HepG2 (cell line): ENCODE data around the gene HEPHL1. TPM values are rescaled to one million over a fixed set of nuclear protein-coding genes. Genes with fewer than 3 reads are reported as not detected.

Source experiments
- ATF7-NPFF ChIP-seq: sonication (generic); formaldehyde crosslinking; IDR thresholded peaks from 2 replicates; pipeline ENCODE4 v1.8.1; 2023; ENCODE audit warnings: mild to moderate bottlenecking, low read depth, missing genetic modification reagents, moderate library complexity
- CENPT ChIP-seq: sonication (generic); formaldehyde crosslinking; IDR thresholded peaks from 2 replicates; pipeline ENCODE4 v1.8.0; 2022; ENCODE audit warnings: low read depth, mild to moderate bottlenecking, moderate library complexity, missing genetic modification reagents
- GRHL1 ChIP-seq: sonication (generic); formaldehyde crosslinking; conservative IDR thresholded peaks from 2 replicates; pipeline ENCODE4 v1.8.0; 2022; ENCODE audit warnings: missing genetic modification reagents
- KMT2B ChIP-seq: IDR thresholded peaks from 2 replicates; pipeline ENCODE4 v1.6.1; 2016; ENCODE audit warnings: missing genetic modification reagents, missing compliant biosample characterization
- NONO ChIP-seq, 2 experiments: fragments of 450-650 bp in 1 of 2; sonication (generic) in 1 of 2; formaldehyde crosslinking in 1 of 2; IDR thresholded peaks in 1 of 2; conservative IDR thresholded peaks in 1 of 2; 2 replicates each; pipeline versions ENCODE4 v1.6.1 to v1.8.0; 2017 to 2022; ENCODE audit warnings: mild to moderate bottlenecking in 1 of 2, missing genetic modification reagents in 1 of 2, moderate library complexity in 1 of 2
- PHF5A ChIP-seq: IDR thresholded peaks from one replicate; pipeline ENCODE4 v1.6.1; 2018; ENCODE audit warnings: low read depth, missing genetic modification reagents; ENCODE audit not compliant: unreplicated experiment
- RCOR2 ChIP-seq: IDR thresholded peaks from 2 replicates; pipeline ENCODE4 v1.6.1; 2016; ENCODE audit warnings: missing biosample characterization, missing genetic modification reagents
- SKI ChIP-seq: fragments of 450-650 bp; IDR thresholded peaks from one replicate; pipeline ENCODE4 v1.6.1; 2018; ENCODE audit warnings: mild to moderate bottlenecking; ENCODE audit not compliant: partially characterized antibody
- SRSF1 ChIP-seq: fragments of 200-400 bp; formaldehyde crosslinking; optimal IDR thresholded peaks from 2 replicates; pipeline ENCODE3; 2017; ENCODE audit warnings: mild to moderate bottlenecking, low read depth, low read length, moderate library complexity
- TFE3 ChIP-seq: IDR thresholded peaks from 2 replicates; pipeline ENCODE4 v1.6.1; 2016
- ZBTB21 ChIP-seq: sonication (generic); formaldehyde crosslinking; IDR thresholded peaks from 2 replicates; pipeline ENCODE4 v1.4.0; 2020; ENCODE audit warnings: missing genetic modification reagents
- ZFX ChIP-seq: sonication (generic); formaldehyde crosslinking; IDR thresholded peaks from 2 replicates; pipeline ENCODE4 v1.4.0; 2020; ENCODE audit warnings: mild to moderate bottlenecking, low read depth, missing genetic modification reagents, moderate library complexity
- ZNF20 ChIP-seq: sonication (generic); formaldehyde crosslinking; IDR thresholded peaks from 2 replicates; pipeline ENCODE4 v1.4.0; 2020; ENCODE audit warnings: mild to moderate bottlenecking, moderate library complexity, missing genetic modification reagents
- ZNF317 ChIP-seq: sonication (generic); formaldehyde crosslinking; IDR thresholded peaks from 2 replicates; pipeline ENCODE4 v1.5.0; 2020; ENCODE audit warnings: mild to moderate bottlenecking, missing genetic modification reagents
- ZNF382 ChIP-seq: sonication (generic); formaldehyde crosslinking; IDR thresholded peaks from 2 replicates; pipeline ENCODE4 v1.5.0; 2020; ENCODE audit warnings: missing genetic modification reagents, mild to moderate bottlenecking, borderline replicate concordance
- ZNF556 ChIP-seq: sonication (generic); formaldehyde crosslinking; IDR thresholded peaks from 2 replicates; pipeline ENCODE4 v1.4.0; 2020; ENCODE audit warnings: mild to moderate bottlenecking, missing genetic modification reagents, borderline replicate concordance
- ZNF558 ChIP-seq: sonication (generic); formaldehyde crosslinking; IDR thresholded peaks from 2 replicates; pipeline ENCODE4 v1.9.0; 2022; ENCODE audit warnings: mild to moderate bottlenecking, missing genetic modification reagents, borderline replicate concordance
- ZNF850 ChIP-seq: sonication (generic); formaldehyde crosslinking; conservative IDR thresholded peaks from 2 replicates; pipeline ENCODE4 v1.9.0; 2021; ENCODE audit warnings: mild to moderate bottlenecking, missing genetic modification reagents
- polyA plus RNA-seq, 8 experiments: library from polyadenylated mRNA; depleted of rRNA in 3 of 8; stranded (reverse) in 7 of 8; unstranded in 1 of 8; fragments of >200 nt; fragmentation: Illumina TruSeq in 4 of 8; extraction: Trizol in 4 of 8; gene quantifications; 2 replicates each; pipeline versions ENCODE4 v1.2.1 to v1.2.3, GENCODE V29; 2011 to 2016; ENCODE audit warnings: low read depth in 4 of 8, missing spikeins in 1 of 8, mixed read lengths in 1 of 8; ENCODE audit not compliant: insufficient read depth in 1 of 8
- total RNA-seq, 5 experiments: library from RNA; depleted of rRNA; stranded (reverse); fragments of >200 nt; fragmentation: Illumina TruSeq; extraction: Trizol; gene quantifications; 2 replicates each; pipeline ENCODE4 v1.2.3, GENCODE V29; 2016; ENCODE audit warnings: low read depth in 1 of 5
- TF ChIP-seq, protein P1 (sequence below): sonication (generic); formaldehyde crosslinking; IDR thresholded peaks from 2 replicates; pipeline ENCODE4 v1.9.0; 2021; ENCODE audit warnings: missing genetic modification reagents, borderline replicate concordance
- TF ChIP-seq, protein P2 (sequence below), 2 experiments: sonication (generic) in 1 of 2; formaldehyde crosslinking in 1 of 2; IDR thresholded peaks; 2 replicates each; pipeline versions ENCODE4 v1.4.0 to v1.6.1; 2016 to 2020; ENCODE audit warnings: borderline replicate concordance in 1 of 2, low read depth in 1 of 2, mild to moderate bottlenecking in 1 of 2, missing genetic modification reagents in 1 of 2

HEPHL1 gene
- total and polyA plus RNA-seq, 2 of the 13 experiments (the other 11 are each of a cell fraction or from before 2014, with no cell fraction given), result 0.04 to 0.05 TPM

GRCh38 chr11:94128291-94128745, 107.2 kb downstream of the HEPHL1 start (continued):
- TF ChIP-seq NONO (IDR thresholded peaks at IDR 0.05), result no peak
- 0 out of 2 replicates have a peak, but pooled peaks have one; percentile 8 for TF ChIP-seq NONO (CRISPR knock-in tag; conservative IDR thresholded peaks at IDR 0.05)
- no peak; the same call in 1 of the 2 replicates for TF ChIP-seq TFE3 (CRISPR knock-in tag)
- TF ChIP-seq GRHL1 (CRISPR knock-in tag), result no peak
- 0 out of 2 replicates have a peak, but pooled peaks have one; percentile 42 for TF ChIP-seq ZNF556 (CRISPR knock-in tag)
- TF ChIP-seq ZFX (CRISPR knock-in tag), result peak; percentile 73
- TF ChIP-seq RCOR2 (CRISPR knock-in tag), result 0 out of 2 replicates have a peak, but pooled peaks have one; percentile 9
- 0 out of 2 replicates have a peak, but pooled peaks have one; percentile 1 for TF ChIP-seq ZNF558 (CRISPR knock-in tag)
- TF ChIP-seq SRSF1, result peak; percentile 61
- TF ChIP-seq ZNF20 (CRISPR knock-in tag), result no peak
- peak; percentile 73; the same call in 1 of the 2 replicates for TF ChIP-seq ZNF850 (CRISPR knock-in tag)
- TF ChIP-seq, protein P1, sequence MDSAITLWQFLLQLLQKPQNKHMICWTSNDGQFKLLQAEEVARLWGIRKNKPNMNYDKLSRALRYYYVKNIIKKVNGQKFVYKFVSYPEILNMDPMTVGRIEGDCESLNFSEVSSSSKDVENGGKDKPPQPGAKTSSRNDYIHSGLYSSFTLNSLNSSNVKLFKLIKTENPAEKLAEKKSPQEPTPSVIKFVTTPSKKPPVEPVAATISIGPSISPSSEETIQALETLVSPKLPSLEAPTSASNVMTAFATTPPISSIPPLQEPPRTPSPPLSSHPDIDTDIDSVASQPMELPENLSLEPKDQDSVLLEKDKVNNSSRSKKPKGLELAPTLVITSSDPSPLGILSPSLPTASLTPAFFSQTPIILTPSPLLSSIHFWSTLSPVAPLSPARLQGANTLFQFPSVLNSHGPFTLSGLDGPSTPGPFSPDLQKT (CRISPR knock-in tag), result no peak
- TF ChIP-seq CENPT (CRISPR knock-in tag), result 0 out of 2 replicates have a peak, but pooled peaks have one; percentile 40
- 0 out of 2 replicates have a peak, but pooled peaks have one; percentile 28 for TF ChIP-seq ZNF317 (CRISPR knock-in tag)
- no peak for TF ChIP-seq ZBTB21
- no peak for TF ChIP-seq PHF5A (CRISPR knock-in tag)
- no peak for TF ChIP-seq SKI
- TF ChIP-seq KMT2B (CRISPR knock-in tag), result 0 out of 2 replicates have a peak, but pooled peaks have one; percentile 12
- TF ChIP-seq, protein P2, sequence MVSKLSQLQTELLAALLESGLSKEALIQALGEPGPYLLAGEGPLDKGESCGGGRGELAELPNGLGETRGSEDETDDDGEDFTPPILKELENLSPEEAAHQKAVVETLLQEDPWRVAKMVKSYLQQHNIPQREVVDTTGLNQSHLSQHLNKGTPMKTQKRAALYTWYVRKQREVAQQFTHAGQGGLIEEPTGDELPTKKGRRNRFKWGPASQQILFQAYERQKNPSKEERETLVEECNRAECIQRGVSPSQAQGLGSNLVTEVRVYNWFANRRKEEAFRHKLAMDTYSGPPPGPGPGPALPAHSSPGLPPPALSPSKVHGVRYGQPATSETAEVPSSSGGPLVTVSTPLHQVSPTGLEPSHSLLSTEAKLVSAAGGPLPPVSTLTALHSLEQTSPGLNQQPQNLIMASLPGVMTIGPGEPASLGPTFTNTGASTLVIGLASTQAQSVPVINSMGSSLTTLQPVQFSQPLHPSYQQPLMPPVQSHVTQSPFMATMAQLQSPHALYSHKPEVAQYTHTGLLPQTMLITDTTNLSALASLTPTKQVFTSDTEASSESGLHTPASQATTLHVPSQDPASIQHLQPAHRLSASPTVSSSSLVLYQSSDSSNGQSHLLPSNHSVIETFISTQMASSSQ (IDR thresholded peaks at IDR 0.05; ENCODE audit: low read depth), result no peak
- TF ChIP-seq, protein P2 (CRISPR knock-in tag; IDR thresholded peaks at IDR 0.05; ENCODE audit: borderline replicate concordance), result 0 out of 2 replicates have a peak, but pooled peaks have one; percentile 29
- no peak for TF ChIP-seq ZNF382 (CRISPR knock-in tag)
- no peak for TF ChIP-seq ATF7-NPFF
